ENCODE measurements around the gene GTSF1L. TPM values are rescaled to one million over a fixed set of nuclear protein-coding genes. Genes with fewer than 3 reads are reported as not detected.

The GTSF1L gene
- total and polyA plus RNA-seq, 9 of the 15 experiments (the other 6 are each of a cell fraction or from before 2014, with no cell fraction given): not detected

DNA sequence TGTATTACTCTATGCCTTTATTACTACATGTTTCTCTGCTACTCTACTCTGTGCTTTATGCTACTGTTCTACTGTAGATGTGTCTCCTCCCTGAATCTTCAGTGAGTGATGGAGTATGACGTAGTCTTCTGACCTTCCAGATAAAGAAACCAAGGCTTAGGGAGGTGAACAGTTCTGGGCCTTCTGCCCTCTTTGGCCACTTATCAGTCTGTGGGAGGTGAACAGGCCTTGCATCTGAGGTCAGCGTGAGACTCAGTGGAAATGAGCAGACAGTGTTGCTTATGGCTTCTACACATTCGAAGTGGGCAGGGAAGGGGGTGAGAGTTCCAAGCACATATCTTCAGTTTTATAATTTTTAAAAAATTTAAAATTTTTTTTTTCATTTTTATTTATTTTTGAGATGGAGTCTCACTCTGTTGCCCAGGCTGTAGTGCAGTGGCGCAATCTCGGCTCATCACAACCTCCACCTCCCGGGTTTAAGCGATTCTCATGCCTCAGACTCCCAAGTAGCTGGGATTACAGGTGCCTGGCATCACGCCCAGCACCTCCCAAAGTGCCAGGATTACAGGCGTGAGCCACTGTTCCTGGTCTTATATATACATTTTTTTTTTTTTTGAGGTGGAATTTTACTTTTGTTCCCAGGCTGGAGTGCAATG is 35.7 kb downstream of the GTSF1L start (continued):
- TF ChIP-seq, protein P1, sequence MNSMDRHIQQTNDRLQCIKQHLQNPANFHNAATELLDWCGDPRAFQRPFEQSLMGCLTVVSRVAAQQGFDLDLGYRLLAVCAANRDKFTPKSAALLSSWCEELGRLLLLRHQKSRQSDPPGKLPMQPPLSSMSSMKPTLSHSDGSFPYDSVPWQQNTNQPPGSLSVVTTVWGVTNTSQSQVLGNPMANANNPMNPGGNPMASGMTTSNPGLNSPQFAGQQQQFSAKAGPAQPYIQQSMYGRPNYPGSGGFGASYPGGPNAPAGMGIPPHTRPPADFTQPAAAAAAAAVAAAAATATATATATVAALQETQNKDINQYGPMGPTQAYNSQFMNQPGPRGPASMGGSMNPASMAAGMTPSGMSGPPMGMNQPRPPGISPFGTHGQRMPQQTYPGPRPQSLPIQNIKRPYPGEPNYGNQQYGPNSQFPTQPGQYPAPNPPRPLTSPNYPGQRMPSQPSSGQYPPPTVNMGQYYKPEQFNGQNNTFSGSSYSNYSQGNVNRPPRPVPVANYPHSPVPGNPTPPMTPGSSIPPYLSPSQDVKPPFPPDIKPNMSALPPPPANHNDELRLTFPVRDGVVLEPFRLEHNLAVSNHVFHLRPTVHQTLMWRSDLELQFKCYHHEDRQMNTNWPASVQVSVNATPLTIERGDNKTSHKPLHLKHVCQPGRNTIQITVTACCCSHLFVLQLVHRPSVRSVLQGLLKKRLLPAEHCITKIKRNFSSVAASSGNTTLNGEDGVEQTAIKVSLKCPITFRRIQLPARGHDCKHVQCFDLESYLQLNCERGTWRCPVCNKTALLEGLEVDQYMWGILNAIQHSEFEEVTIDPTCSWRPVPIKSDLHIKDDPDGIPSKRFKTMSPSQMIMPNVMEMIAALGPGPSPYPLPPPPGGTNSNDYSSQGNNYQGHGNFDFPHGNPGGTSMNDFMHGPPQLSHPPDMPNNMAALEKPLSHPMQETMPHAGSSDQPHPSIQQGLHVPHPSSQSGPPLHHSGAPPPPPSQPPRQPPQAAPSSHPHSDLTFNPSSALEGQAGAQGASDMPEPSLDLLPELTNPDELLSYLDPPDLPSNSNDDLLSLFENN (IDR thresholded peaks at IDR 0.05; ENCODE audit: low read depth in 2 of 2, low read length in 2 of 2): peak in 1 of 2 experiments; percentile 84; a peak in 2 of 4 replicates
- TF ChIP-seq GTF2E2 (tag; IDR thresholded peaks at IDR 0.05) (no peak), KLF6 (CRISPR knock-in tag; IDR thresholded peaks at IDR 0.05; ENCODE audit: borderline replicate concordance) (no peak), SIN3A (IDR thresholded peaks at IDR 0.05; ENCODE audit: borderline replicate concordance in 2 of 2, control insufficient read depth in 1 of 2, low read depth in 2 of 2, low read length in 2 of 2) (no peak), NUFIP1 (IDR thresholded peaks at IDR 0.05; ENCODE audit: partially characterized antibody) (no peak), CEBPB (tag; IDR thresholded peaks at IDR 0.05) (peak; percentile 74), GATAD2B (IDR thresholded peaks at IDR 0.05; ENCODE audit: borderline replicate concordance) (no peak; the same call in 1 of the 2 replicates), TEAD1 (CRISPR knock-in tag; IDR thresholded peaks at IDR 0.05) (0 out of 4 replicates have a peak, but pooled peaks of 1 of the 2 experiments have one; percentile 46), HDAC8 (tag; IDR thresholded peaks at IDR 0.05) (no peak), ZNF140 (CRISPR knock-in tag; IDR thresholded peaks at IDR 0.05) (no peak), GATA2 (CRISPR knock-in tag; IDR thresholded peaks at IDR 0.05) (peak; percentile 88)
- TF ChIP-seq, protein P2, sequence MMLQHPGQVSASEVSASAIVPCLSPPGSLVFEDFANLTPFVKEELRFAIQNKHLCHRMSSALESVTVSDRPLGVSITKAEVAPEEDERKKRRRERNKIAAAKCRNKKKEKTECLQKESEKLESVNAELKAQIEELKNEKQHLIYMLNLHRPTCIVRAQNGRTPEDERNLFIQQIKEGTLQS (IDR thresholded peaks at IDR 0.05): peak; percentile 91
- TF ChIP-seq, protein P2 (CRISPR knock-in tag; conservative IDR thresholded peaks at IDR 0.05): peak; percentile 71; the same call in 1 of the 2 replicates
- TF ChIP-seq, protein P3, sequence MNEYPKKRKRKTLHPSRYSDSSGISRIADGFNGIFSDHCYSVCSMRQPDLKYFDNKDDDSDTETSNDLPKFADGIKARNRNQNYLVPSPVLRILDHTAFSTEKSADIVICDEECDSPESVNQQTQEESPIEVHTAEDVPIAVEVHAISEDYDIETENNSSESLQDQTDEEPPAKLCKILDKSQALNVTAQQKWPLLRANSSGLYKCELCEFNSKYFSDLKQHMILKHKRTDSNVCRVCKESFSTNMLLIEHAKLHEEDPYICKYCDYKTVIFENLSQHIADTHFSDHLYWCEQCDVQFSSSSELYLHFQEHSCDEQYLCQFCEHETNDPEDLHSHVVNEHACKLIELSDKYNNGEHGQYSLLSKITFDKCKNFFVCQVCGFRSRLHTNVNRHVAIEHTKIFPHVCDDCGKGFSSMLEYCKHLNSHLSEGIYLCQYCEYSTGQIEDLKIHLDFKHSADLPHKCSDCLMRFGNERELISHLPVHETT (CRISPR knock-in tag; conservative IDR thresholded peaks at IDR 0.05 in 1 of 2, IDR thresholded peaks at IDR 0.05 in 1 of 2): peak in 1 of 2 experiments; percentile 79; a peak in 2 of 4 replicates
- TF ChIP-seq, protein P4, sequence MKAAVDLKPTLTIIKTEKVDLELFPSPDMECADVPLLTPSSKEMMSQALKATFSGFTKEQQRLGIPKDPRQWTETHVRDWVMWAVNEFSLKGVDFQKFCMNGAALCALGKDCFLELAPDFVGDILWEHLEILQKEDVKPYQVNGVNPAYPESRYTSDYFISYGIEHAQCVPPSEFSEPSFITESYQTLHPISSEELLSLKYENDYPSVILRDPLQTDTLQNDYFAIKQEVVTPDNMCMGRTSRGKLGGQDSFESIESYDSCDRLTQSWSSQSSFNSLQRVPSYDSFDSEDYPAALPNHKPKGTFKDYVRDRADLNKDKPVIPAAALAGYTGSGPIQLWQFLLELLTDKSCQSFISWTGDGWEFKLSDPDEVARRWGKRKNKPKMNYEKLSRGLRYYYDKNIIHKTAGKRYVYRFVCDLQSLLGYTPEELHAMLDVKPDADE (conservative IDR thresholded peaks at IDR 0.05; ENCODE audit: control insufficient read depth, low read depth, low read length): no peak
- TF ChIP-seq, protein P5, sequence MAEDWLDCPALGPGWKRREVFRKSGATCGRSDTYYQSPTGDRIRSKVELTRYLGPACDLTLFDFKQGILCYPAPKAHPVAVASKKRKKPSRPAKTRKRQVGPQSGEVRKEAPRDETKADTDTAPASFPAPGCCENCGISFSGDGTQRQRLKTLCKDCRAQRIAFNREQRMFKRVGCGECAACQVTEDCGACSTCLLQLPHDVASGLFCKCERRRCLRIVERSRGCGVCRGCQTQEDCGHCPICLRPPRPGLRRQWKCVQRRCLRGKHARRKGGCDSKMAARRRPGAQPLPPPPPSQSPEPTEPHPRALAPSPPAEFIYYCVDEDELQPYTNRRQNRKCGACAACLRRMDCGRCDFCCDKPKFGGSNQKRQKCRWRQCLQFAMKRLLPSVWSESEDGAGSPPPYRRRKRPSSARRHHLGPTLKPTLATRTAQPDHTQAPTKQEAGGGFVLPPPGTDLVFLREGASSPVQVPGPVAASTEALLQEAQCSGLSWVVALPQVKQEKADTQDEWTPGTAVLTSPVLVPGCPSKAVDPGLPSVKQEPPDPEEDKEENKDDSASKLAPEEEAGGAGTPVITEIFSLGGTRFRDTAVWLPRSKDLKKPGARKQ (CRISPR knock-in tag; IDR thresholded peaks at IDR 0.05): no peak
